Left ventricle myocardium inferior (tissue), 1 donor: ENCODE measurements around the gene BANP. TPM values are rescaled to one million over a fixed set of nuclear protein-coding genes. Genes with fewer than 3 reads are reported as not detected.

Experiments
- DNase-seq: peaks from one replicate; pipeline ENCODE4 v3.0.0-alpha.2; 2020
- H3K27ac ChIP-seq: fragments of 200-600 bp; replicated peaks from 2 replicates; pipeline ENCODE4 v1.8.0; 2021
- H3K27me3 ChIP-seq: fragments of 200-600 bp; 2 replicates; pipeline ENCODE4 v1.8.0; 2021; ENCODE audit warnings: low read depth
- H3K36me3 ChIP-seq: fragments of 200-600 bp; 2 replicates; pipeline ENCODE4 v1.8.0; 2021
- H3K4me1 ChIP-seq: fragments of 200-600 bp; 2 replicates; pipeline ENCODE4 v1.8.0; 2021
- H3K4me3 ChIP-seq: fragments of 200-600 bp; 2 replicates; pipeline ENCODE4 v1.8.0; 2021; ENCODE audit warnings: mild to moderate bottlenecking, moderate library complexity
- H3K9me3 ChIP-seq: fragments of 200-600 bp; replicated peaks from 2 replicates; pipeline ENCODE4 v1.8.0; 2021
- CTCF ChIP-seq: fragments of 200-600 bp; IDR thresholded peaks from 2 replicates; pipeline ENCODE4 v1.8.0; 2021; ENCODE audit warnings: antibody characterized with exemption, mild to moderate bottlenecking, borderline replicate concordance
- intact Hi-C: fragments of 100-400 bp; cut with micrococcal nuclease; formaldehyde crosslinking; loops from one replicate; pipeline ENCODE4 v1.11.0; 2022
- total RNA-seq: library from RNA; stranded (reverse); fragmentation: NEBNext Ultra II Directional; extraction: Animal tissue kit (Norgen Biotek cat#: 25700); gene quantifications from one replicate; pipeline ENCODE4 v1.2.1, GENCODE V29; 2021
- donor health status: DM: no; HTN: yes; CAD: no; lungs with severe emphysema.

Gene BANP
- total RNA-seq, 1 donor from 2014 or later, result 12.6 TPM

GRCh38 chr16:88064011-88064888 lies 113.0 kb downstream of the BANP start:
- no peak for TF ChIP-seq CTCF
- H3K9me3 ChIP-seq, result no peaks in the 10 kb centered on the region
- no peak overlapping the region for H3K27ac ChIP-seq
- peaks cover 25% of the 10 kb centered on the region for H3K36me3 ChIP-seq
- H3K4me1 ChIP-seq, result peaks cover 22% of the 10 kb centered on the region
- no peak overlapping the region for H3K4me3 ChIP-seq
- intact Hi-C loops, result no loop called here
- H3K27me3 ChIP-seq, result no peaks in the 10 kb centered on the region
- peak; percentile 8 for DNase-seq

GRCh38 chr16:88064889-88065746 lies 113.9 kb downstream of the BANP start:
- H3K27me3 ChIP-seq, result no peaks in the 10 kb centered on the region
- DNase-seq, result peak; percentile 5
- intact Hi-C loops, result no loop called here

GRCh38 chr16:88065747-88066142 lies 114.5 kb downstream of the BANP start:
- Histone ChIP-seq H3K27ac (no peak overlapping the region), H3K4me3 (no peak overlapping the region), H3K4me1 (peaks cover 22% of the 10 kb centered on the region), H3K36me3 (peaks cover 25% of the 10 kb centered on the region), H3K9me3 (no peaks in the 10 kb centered on the region), H3K27me3 (no peaks in the 10 kb centered on the region)
- TF ChIP-seq CTCF, result no peak
- DNase-seq, result peak; percentile 10
- intact Hi-C loops, result no loop called here

More at GRCh38 chr16:88064889-88065746, 113.9 kb downstream of the BANP start:
- Histone ChIP-seq H3K27ac (no peak overlapping the region), H3K36me3 (peaks cover 25% of the 10 kb centered on the region), H3K9me3 (no peaks in the 10 kb centered on the region), H3K4me3 (no peak overlapping the region), H3K4me1 (peaks cover 22% of the 10 kb centered on the region)
- no peak for TF ChIP-seq CTCF

- no peak for TF ChIP-seq CTCF
- Histone ChIP-seq H3K27me3 (no peaks in the 10 kb centered on the region), H3K27ac (no peak overlapping the region), H3K36me3 (peaks cover 26% of the 10 kb centered on the region), H3K9me3 (no peaks in the 10 kb centered on the region), H3K4me3 (no peak overlapping the region), H3K4me1 (peaks cover 22% of the 10 kb centered on the region)
- intact Hi-C loops, result no loop called here
- no peak for DNase-seq
These were observed 115.0 kb downstream of the BANP start for GRCh38 chr16:88066234-88066633.

- Histone ChIP-seq H3K36me3 (peaks cover 31% of the 10 kb centered on the region), H3K4me1 (peaks cover 19% of the 10 kb centered on the region), H3K27ac (no peak overlapping the region), H3K4me3 (no peak overlapping the region), H3K9me3 (no peaks in the 10 kb centered on the region), H3K27me3 (no peaks in the 10 kb centered on the region)
- no peak for TF ChIP-seq CTCF
- no peak for DNase-seq
- intact Hi-C loops, result no loop called here
These were observed 115.7 kb downstream of the BANP start for GRCh38 chr16:88066680-88067529.
